Fibroblast of skin of left biceps (primary cell): ENCODE data around the gene C8A.

Experiments
- DNase-seq, 2 experiments: peaks; one replicate each; pipeline ENCODE4 v3.0.0-alpha.2; 2013; ENCODE audit warnings: low read depth in 2 of 2

Gene C8A

GRCh38 chr1:56854521-56855099 is at the start of gene C8A:
Gene C8A, plus strand, starts transcription at chr1:56854797. Its CDS starts 105 bp downstream, at chr1:56854902.
- no peak for DNase-seq

GRCh38 chr1:56806804-56807203 is 47.8 kb upstream of the C8A start:
- peak; percentile 6 to 9 for DNase-seq

- DNase-seq: no peak
Measured at GRCh38 chr1:56808410-56808809, 46.2 kb upstream of the C8A start.

GRCh38 chr1:56811331-56811730 is 43.3 kb upstream of the C8A start:
- no peak for DNase-seq

- no peak for DNase-seq
Measured at GRCh38 chr1:56814205-56814604, 40.4 kb upstream of the C8A start.

GRCh38 chr1:56816264-56816663 is 38.3 kb upstream of the C8A start:
- no peak for DNase-seq

GRCh38 chr1:56816909-56817308 is 37.7 kb upstream of the C8A start:
- no peak for DNase-seq

GRCh38 chr1:56817716-56818463 is 36.7 kb upstream of the C8A start:
- no peak for DNase-seq

- no peak for DNase-seq
Measured at GRCh38 chr1:56819387-56819899, 35.2 kb upstream of the C8A start, which contains the start of gene FYB2. Gene FYB2, minus strand, starts transcription at chr1:56819404. Its CDS starts 114 bp downstream, at chr1:56819290.

GRCh38 chr1:56820755-56821461 is 33.7 kb upstream of the C8A start:
- DNase-seq: peak; percentile 41 to 49

GRCh38 chr1:56821462-56821797 is 33.2 kb upstream of the C8A start:
- DNase-seq: no peak

- peak; percentile 47 to 49 for DNase-seq
Measured at GRCh38 chr1:56824271-56824670, 30.3 kb upstream of the C8A start.

- DNase-seq: no peak
Measured at GRCh38 chr1:56824938-56825337, 29.7 kb upstream of the C8A start.

GRCh38 chr1:56825436-56825835 is 29.2 kb upstream of the C8A start:
- no peak for DNase-seq

- DNase-seq: no peak
Measured at GRCh38 chr1:56827711-56828110, 26.9 kb upstream of the C8A start.

- DNase-seq: no peak
Measured at GRCh38 chr1:56830052-56830451, 24.5 kb upstream of the C8A start.

- peak; percentile 83 to 86 for DNase-seq
Measured at GRCh38 chr1:56831871-56832693, 22.5 kb upstream of the C8A start.

- no peak for DNase-seq
Measured at GRCh38 chr1:56833088-56833487, 21.5 kb upstream of the C8A start.

GRCh38 chr1:56834137-56834900 is 20.3 kb upstream of the C8A start:
- no peak for DNase-seq

- DNase-seq: no peak
Measured at GRCh38 chr1:56835657-56836056, 18.9 kb upstream of the C8A start.

GRCh38 chr1:56836359-56836758 is 18.2 kb upstream of the C8A start:
- no peak for DNase-seq
